ENCODE data around the gene RELL2.

RELL2 gene

GRCh38 chr5:141635646-141636045 lies 1.2 kb upstream of the RELL2 start:
- TF ChIP-seq, protein P1, sequence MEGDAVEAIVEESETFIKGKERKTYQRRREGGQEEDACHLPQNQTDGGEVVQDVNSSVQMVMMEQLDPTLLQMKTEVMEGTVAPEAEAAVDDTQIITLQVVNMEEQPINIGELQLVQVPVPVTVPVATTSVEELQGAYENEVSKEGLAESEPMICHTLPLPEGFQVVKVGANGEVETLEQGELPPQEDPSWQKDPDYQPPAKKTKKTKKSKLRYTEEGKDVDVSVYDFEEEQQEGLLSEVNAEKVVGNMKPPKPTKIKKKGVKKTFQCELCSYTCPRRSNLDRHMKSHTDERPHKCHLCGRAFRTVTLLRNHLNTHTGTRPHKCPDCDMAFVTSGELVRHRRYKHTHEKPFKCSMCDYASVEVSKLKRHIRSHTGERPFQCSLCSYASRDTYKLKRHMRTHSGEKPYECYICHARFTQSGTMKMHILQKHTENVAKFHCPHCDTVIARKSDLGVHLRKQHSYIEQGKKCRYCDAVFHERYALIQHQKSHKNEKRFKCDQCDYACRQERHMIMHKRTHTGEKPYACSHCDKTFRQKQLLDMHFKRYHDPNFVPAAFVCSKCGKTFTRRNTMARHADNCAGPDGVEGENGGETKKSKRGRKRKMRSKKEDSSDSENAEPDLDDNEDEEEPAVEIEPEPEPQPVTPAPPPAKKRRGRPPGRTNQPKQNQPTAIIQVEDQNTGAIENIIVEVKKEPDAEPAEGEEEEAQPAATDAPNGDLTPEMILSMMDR (IDR thresholded peaks at IDR 0.05; ENCODE audit: low read depth, low read length): no peak
- DNase-seq (ENCODE audit: extremely low read depth, low read depth): no peak

GRCh38 chr5:141636106-141636412 lies 738 bp upstream of the RELL2 start:
- no peak for DNase-seq (ENCODE audit: extremely low read depth, low read depth)
- TF ChIP-seq, protein P1 (IDR thresholded peaks at IDR 0.05; ENCODE audit: low read depth, low read length): no peak

DNA sequence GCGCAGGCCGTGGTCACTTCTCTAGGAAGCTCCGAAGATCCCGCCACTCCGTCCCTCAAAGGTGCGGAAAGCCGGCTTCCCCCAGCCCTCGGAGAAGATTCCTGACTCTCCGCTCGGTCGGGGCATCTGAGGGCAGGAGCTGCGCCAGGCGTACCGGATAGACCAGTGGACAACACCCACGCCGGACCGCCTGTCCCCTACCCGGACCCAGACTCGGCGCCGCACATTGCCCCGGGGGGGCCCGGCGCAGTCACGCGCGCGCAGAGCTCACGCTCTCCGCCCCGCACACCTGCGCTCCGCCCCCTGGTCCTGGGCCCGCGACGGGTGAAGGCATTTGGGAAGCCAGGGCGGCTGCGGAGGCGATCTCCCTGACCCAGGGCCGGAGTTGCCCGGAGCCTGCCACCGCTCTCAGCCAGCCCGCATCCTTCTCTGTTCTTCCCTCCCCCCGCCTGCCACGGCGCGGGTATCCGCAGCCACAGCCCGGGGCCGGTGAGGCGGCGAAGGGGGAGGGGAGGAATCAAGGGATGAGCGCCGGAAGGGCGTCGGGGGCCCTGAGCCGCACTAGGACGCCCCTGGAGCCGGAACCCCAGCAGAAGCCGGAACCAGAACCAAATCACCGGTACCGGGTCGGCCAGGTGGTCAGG lies 448 bp downstream of the RELL2 start:
- TF ChIP-seq, protein P1 (IDR thresholded peaks at IDR 0.05; ENCODE audit: low read depth, low read length): no peak
- no peak for DNase-seq (ENCODE audit: extremely low read depth, low read depth)

DNA sequence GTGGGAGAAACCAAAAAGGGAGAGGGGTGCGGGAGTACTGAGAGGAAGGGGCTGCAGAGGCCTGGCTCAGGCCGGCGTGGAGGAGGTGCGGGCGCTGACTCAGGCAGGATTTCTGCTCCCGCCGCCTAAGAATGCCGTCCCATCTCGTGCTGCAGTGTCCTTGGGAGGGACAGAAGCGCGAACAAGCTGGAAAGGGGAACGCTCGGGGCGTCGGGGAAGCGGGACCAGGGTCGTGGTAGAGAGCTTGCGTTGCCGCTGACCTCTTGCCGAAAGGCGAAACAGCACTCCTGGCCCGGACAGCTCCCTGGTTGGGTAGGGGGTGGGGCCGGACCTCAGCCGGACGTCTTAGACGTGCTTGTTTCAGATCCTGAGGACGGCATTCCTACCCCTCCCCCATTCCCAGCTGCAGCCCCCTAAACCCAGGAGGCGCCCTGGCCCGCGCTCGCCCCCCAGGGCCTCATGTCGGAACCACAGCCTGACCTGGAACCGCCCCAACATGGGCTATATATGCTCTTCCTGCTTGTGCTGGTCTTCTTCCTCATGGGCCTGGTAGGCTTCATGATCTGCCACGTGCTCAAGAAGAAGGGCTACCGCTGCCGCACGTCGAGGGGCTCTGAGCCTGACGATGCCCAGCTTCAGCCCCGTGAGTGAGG lies 1.1 kb downstream of the RELL2 start:
- TF ChIP-seq, protein P1 (IDR thresholded peaks at IDR 0.05; ENCODE audit: low read depth, low read length): peak; percentile 28
- no peak for DNase-seq (ENCODE audit: extremely low read depth, low read depth)

- no peak for DNase-seq (ENCODE audit: extremely low read depth, low read depth)
- TF ChIP-seq, protein P1 (IDR thresholded peaks at IDR 0.05; ENCODE audit: low read depth, low read length): no peak
These were observed 2.0 kb downstream of the RELL2 start for GRCh38 chr5:141638771-141639170.

DNA sequence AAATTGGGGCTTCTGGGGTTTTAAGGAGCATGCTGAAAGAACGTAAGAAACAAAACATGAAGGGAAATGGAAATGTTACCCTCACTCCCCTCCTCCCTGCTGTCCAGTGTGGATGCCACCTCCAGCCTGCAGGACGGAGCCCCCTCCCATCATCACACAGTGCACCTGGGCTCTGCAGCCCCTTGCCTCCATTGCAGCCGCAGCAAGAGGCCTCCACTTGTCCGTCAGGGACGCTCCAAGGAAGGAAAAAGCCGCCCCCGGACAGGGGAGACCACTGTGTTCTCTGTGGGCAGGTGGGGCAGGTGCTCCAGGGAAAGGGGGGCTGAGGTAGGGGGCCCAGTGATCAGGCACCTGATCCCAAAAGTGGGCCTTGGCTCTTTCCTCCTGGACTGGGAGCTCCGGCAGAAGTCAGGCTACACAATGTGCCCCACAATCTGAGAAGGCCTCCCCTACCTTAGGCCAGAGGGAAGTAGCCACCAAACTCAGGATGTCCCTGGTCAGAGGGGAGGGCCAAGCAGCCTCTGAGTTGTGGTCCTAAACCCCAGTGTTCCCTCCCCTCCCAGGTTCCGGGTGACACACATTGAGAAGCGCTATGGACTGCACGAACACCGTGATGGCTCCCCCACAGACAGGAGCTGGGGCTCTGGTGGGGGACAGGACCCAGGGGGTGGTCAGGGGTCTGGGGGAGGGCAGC lies 2.7 kb downstream of the RELL2 start:
- DNase-seq (ENCODE audit: extremely low read depth, low read depth): no peak
- TF ChIP-seq, protein P1 (IDR thresholded peaks at IDR 0.05; ENCODE audit: low read depth, low read length): no peak

DNA sequence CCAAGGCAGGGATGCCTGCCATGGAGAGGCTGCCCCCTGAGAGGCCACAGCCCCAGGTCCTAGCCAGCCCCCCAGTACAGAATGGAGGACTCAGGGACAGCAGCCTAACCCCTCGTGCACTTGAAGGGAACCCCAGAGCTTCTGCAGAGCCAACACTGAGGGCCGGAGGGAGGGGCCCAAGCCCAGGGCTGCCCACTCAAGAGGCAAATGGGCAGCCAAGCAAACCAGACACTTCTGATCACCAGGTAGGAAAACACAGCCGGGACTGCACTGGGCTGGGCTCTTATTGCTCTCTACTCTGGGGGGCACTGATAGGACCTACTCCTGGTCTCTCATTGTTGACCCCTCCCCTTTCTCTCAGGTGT lies 3.2 kb downstream of the RELL2 start:
- TF ChIP-seq, protein P1 (IDR thresholded peaks at IDR 0.05; ENCODE audit: low read depth, low read length): no peak
- DNase-seq (ENCODE audit: extremely low read depth, low read depth): no peak
